ENCODE data around the gene KCNN4.
A peak's percentile ranks its signal among the peaks of the same experiment; 100 is the strongest.
"Not testable (repeated sequence)": the region's sequence is repeated elsewhere in the genome, so short reads cannot be mapped to it uniquely, and the experiment has no call there.

KCNN4 gene

GRCh38 chr19:43798546-43799409 lies 18.0 kb upstream of the KCNN4 start:
- peak; percentile 45 for DNase-seq (ENCODE audit: low read depth)

GRCh38 chr19:43798026-43798545 lies 17.3 kb upstream of the KCNN4 start:
- DNase-seq (ENCODE audit: low read depth) = no peak

GRCh38 chr19:43797556-43797955 lies 16.8 kb upstream of the KCNN4 start:
- DNase-seq (ENCODE audit: low read depth) = no peak

- no peak for DNase-seq (ENCODE audit: low read depth)
These were observed 16.3 kb upstream of the KCNN4 start for GRCh38 chr19:43797118-43797517.

GRCh38 chr19:43790587-43790986 lies 9.8 kb upstream of the KCNN4 start:
- DNase-seq (ENCODE audit: low read depth) = no peak

GRCh38 chr19:43789029-43789428 lies 8.3 kb upstream of the KCNN4 start:
- no peak for DNase-seq (ENCODE audit: low read depth)

- no peak for DNase-seq (ENCODE audit: low read depth)
These were observed 5.9 kb upstream of the KCNN4 start for GRCh38 chr19:43786665-43787064.

GRCh38 chr19:43784981-43785808 lies 4.4 kb upstream of the KCNN4 start:
- DNase-seq (ENCODE audit: low read depth) = no peak

GRCh38 chr19:43784241-43784980 lies 3.6 kb upstream of the KCNN4 start:
- peak; percentile 55 for DNase-seq (ENCODE audit: low read depth)

- DNase-seq (ENCODE audit: low read depth) = no peak
These were observed 2.9 kb upstream of the KCNN4 start for GRCh38 chr19:43783636-43784035.

GRCh38 chr19:43782689-43783231 lies 2.0 kb upstream of the KCNN4 start:
- no peak for DNase-seq (ENCODE audit: low read depth)

GRCh38 chr19:43782311-43782660 lies 1.5 kb upstream of the KCNN4 start:
- DNase-seq (ENCODE audit: low read depth) = no peak

GRCh38 chr19:43781630-43782310 lies 997 bp upstream of the KCNN4 start:
- DNase-seq (ENCODE audit: low read depth) = no peak

- no peak for DNase-seq (ENCODE audit: low read depth)
These were observed 953 bp downstream of the KCNN4 start for GRCh38 chr19:43779820-43780219.

- DNase-seq (ENCODE audit: low read depth) = no peak
These were observed 1.5 kb downstream of the KCNN4 start for GRCh38 chr19:43779147-43779819.

- no peak for DNase-seq (ENCODE audit: low read depth)
These were observed 2.1 kb downstream of the KCNN4 start for GRCh38 chr19:43778651-43779050.

- DNase-seq (ENCODE audit: low read depth) = no peak
These were observed 3.5 kb downstream of the KCNN4 start for GRCh38 chr19:43777163-43777695.

- DNase-seq (ENCODE audit: low read depth) = no peak
These were observed 4.5 kb downstream of the KCNN4 start for GRCh38 chr19:43776286-43776685.

- no peak for DNase-seq (ENCODE audit: low read depth)
These were observed 5.4 kb downstream of the KCNN4 start for GRCh38 chr19:43775299-43775890.

GRCh38 chr19:43774940-43775258 lies 5.9 kb downstream of the KCNN4 start:
- DNase-seq (ENCODE audit: low read depth) = not testable (repeated sequence)
